GM18508 (cell line): ENCODE results near the gene IVNS1ABP.
"Not testable (repeated sequence)": the region's sequence is repeated elsewhere in the genome, so short reads cannot be mapped to it uniquely, and the experiment has no call there.

Source experiments
- ATAC-seq: cut with Tn5 transposase; IDR thresholded peaks from one replicate; pipeline ENCODE4 v1.9.1; 2021; ENCODE audit warnings: moderate number of reproducible peaks; ENCODE audit not compliant: insufficient read depth, unreplicated experiment

IVNS1ABP gene

GRCh38 chr1:185260611-185261010, 56.4 kb downstream of the IVNS1ABP start:
- ATAC-seq, result no peak

- ATAC-seq, result no peak
Measured at GRCh38 chr1:185258676-185259075, 58.4 kb downstream of the IVNS1ABP start.

- no peak for ATAC-seq
Measured at GRCh38 chr1:185257950-185258208, 59.2 kb downstream of the IVNS1ABP start.

GRCh38 chr1:185257116-185257949, 59.7 kb downstream of the IVNS1ABP start:
- not testable (repeated sequence) for ATAC-seq

- ATAC-seq, result not testable (repeated sequence)
Measured at GRCh38 chr1:185255595-185255994, 61.4 kb downstream of the IVNS1ABP start.

- not testable (repeated sequence) for ATAC-seq
Measured at GRCh38 chr1:185252404-185252803, 64.6 kb downstream of the IVNS1ABP start.

GRCh38 chr1:185251928-185252327, 65.1 kb downstream of the IVNS1ABP start:
- not testable (repeated sequence) for ATAC-seq

GRCh38 chr1:185250063-185250462, 67.0 kb downstream of the IVNS1ABP start:
- no peak for ATAC-seq

GRCh38 chr1:185249563-185249962, 67.5 kb downstream of the IVNS1ABP start:
- ATAC-seq, result no peak
